Caco-2 (cell line): ENCODE measurements around the gene TUNAR. TPM values are rescaled to one million over a fixed set of nuclear protein-coding genes. Genes with fewer than 3 reads are reported as not detected.

Experiments
- total RNA-seq: library from RNA; stranded (reverse); gene quantifications from 2 replicates; pipeline ENCODE4 v1.2.3, GENCODE V29; 2022

TUNAR gene
- total RNA-seq, 1 experiment from 2014 or later = not detected

Other genes starting within 250 kb of the TUNAR start
- not detected in 2 replicates for gene TCL1B, start 190.4 kb upstream of the TUNAR start, total RNA-seq
- not detected in 2 replicates for gene TCL1A, start 162.7 kb upstream of the TUNAR start, total RNA-seq
- 0.05 and 0.20 TPM in 2 replicates for gene C14orf132, start 162.5 kb downstream of the TUNAR start, total RNA-seq